AG04450 (cell line): ENCODE results near the gene CFAP53. TPM values are rescaled to one million over a fixed set of nuclear protein-coding genes. Genes with fewer than 3 reads are reported as not detected.
"Not testable (repeated sequence)": the region's sequence is repeated elsewhere in the genome, so short reads cannot be mapped to it uniquely, and the experiment has no call there.

Experiments
- CTCF ChIA-PET: fragments of 300-600, 350-600 bp; formaldehyde crosslinking; extraction: SDS; loops from one replicate; lab custom pipeline; 2022; ENCODE audit warnings: antibody characterized with exemption, inconsistent platforms; lab: Charles Lee
- POLR2A ChIA-PET: fragments of 350-600 bp; formaldehyde crosslinking; extraction: SDS; loops from one replicate; lab custom pipeline; 2021; ENCODE audit warnings: antibody characterized with exemption, inconsistent platforms; lab: Yijun Ruan, JAX
- DNase-seq: peaks from one replicate; pipeline ENCODE4 v3.0.0-alpha.2; 2011; ENCODE audit warnings: low read depth, low spot score
- H3K27ac ChIP-seq: one replicate; pipeline ENCODE4 v1.5.1; 2012; ENCODE audit warnings: low read depth, low read length, control low read depth
- H3K27me3 ChIP-seq: one replicate; pipeline ENCODE4 v1.6.0; 2012; ENCODE audit warnings: low read length; ENCODE audit not compliant: control insufficient read depth, insufficient read depth
- H3K4me3 ChIP-seq: 2 replicates; pipeline ENCODE4 v1.5.1; 2011; ENCODE audit warnings: mild to moderate bottlenecking, low read depth, low read length, control low read depth
- H3K9me3 ChIP-seq: 2 replicates; pipeline ENCODE4 v1.5.1; 2012; ENCODE audit warnings: low read length; ENCODE audit not compliant: control insufficient read depth, insufficient read depth
- CTCF ChIP-seq: IDR thresholded peaks from 2 replicates; pipeline ENCODE4 v1.5.1; 2011; ENCODE audit warnings: low read depth, low read length, control low read depth, inconsistent platforms
- polyA plus RNA-seq: library from polyadenylated mRNA; depleted of rRNA; stranded (reverse); fragments of >200 nt; gene quantifications from 2 replicates; pipeline ENCODE4 v1.2.3, GENCODE V29; 2011

The CFAP53 gene
- polyA plus RNA-seq, 1 experiment, result 0.26 TPM

- POLR2A ChIA-PET, result no interaction called here
- no peak for DNase-seq
- H3K27me3 ChIP-seq, result peaks cover 2% of the 10 kb centered on the region
- no peak overlapping the region for H3K27ac ChIP-seq
- H3K9me3 ChIP-seq, result no peaks in the 10 kb centered on the region
- TF ChIP-seq CTCF, result no peak
- CTCF ChIA-PET, result no interaction called here
- H3K4me3 ChIP-seq, result no peak overlapping the region
Observed at GRCh38 chr18:50231621-50232020, 34.7 kb downstream of the CFAP53 start.

- DNase-seq, POLR2A ChIA-PET, H3K4me3 ChIP-seq, H3K9me3 ChIP-seq, H3K27me3 ChIP-seq, H3K27ac ChIP-seq: not testable (repeated sequence)
- CTCF ChIA-PET, result interaction anchor here (1.0 kb wide), 1 partner anchor 137 kb away, joined by 3 read pairs; no protein-coding TSS in a partner anchor
Observed at GRCh38 chr18:50220249-50220648, 46.0 kb downstream of the CFAP53 start.

GRCh38 chr18:50218432-50219197, 47.7 kb downstream of the CFAP53 start:
- TF ChIP-seq CTCF, result peak; percentile 35
- ChIA-PET POLR2A (no interaction called here), CTCF (interaction anchor here (2.2 kb wide), 1 partner anchor 139 kb away, joined by 23 read pairs; no protein-coding TSS in a partner anchor)
- Histone ChIP-seq H3K27me3 (peaks cover 4% of the 10 kb centered on the region), H3K9me3 (no peaks in the 10 kb centered on the region), H3K4me3 (no peak overlapping the region), H3K27ac (no peak overlapping the region)
- no peak for DNase-seq

GRCh38 chr18:50209311-50209710, 57.0 kb downstream of the CFAP53 start:
- Histone ChIP-seq H3K27ac (no peak overlapping the region), H3K9me3 (no peaks in the 10 kb centered on the region), H3K27me3 (no peaks in the 10 kb centered on the region), H3K4me3 (no peak overlapping the region)
- POLR2A ChIA-PET, result no interaction called here
- CTCF ChIA-PET, result no interaction called here
- DNase-seq, result no peak
- no peak for TF ChIP-seq CTCF

- H3K27ac ChIP-seq, result no peak overlapping the region
- no peak for DNase-seq
- CTCF ChIA-PET, result interaction anchor here (0.6 to 1.6 kb wide), 3 partner anchors 149 to 1845 kb away, joined by 3 to 5 read pairs (median 4); no protein-coding TSS in a partner anchor
- no peaks in the 10 kb centered on the region for H3K9me3 ChIP-seq
- POLR2A ChIA-PET, result no interaction called here
- TF ChIP-seq CTCF, result no peak
- H3K4me3 ChIP-seq, result no peak overlapping the region
- H3K27me3 ChIP-seq, result peaks cover 5% of the 10 kb centered on the region
Observed at GRCh38 chr18:50207722-50208121, 58.6 kb downstream of the CFAP53 start.
